Caco-2 (cell line): ENCODE data around the gene LRP1B. TPM values are rescaled to one million over a fixed set of nuclear protein-coding genes. Genes with fewer than 3 reads are reported as not detected.

Experiments used
- BruUV-seq: library from RNA; stranded (reverse); fragments of 400-500 nt; replicated peaks from 2 replicates; lab custom pipeline; 2021; lab: Mats Ljungman, UMichigan
- CTCF ChIA-PET: fragments of 300-600 bp; sonication (Branson Sonifier 250); formaldehyde crosslinking; loops from one replicate; lab custom pipeline; 2022; ENCODE audit warnings: antibody characterized with exemption; lab: Charles Lee
- POLR2A ChIA-PET: fragments of 300-600 bp; sonication (Branson Sonifier 250); formaldehyde crosslinking; loops from one replicate; lab custom pipeline; 2022; ENCODE audit warnings: antibody characterized with exemption; lab: Charles Lee
- DNase-seq, 2 experiments: peaks; one replicate each; pipeline versions ENCODE4 v3.0.0 to v3.0.0-alpha.2; 2020 to 2022
- H3K27me3 ChIP-seq: replicated peaks from 2 replicates; pipeline ENCODE4 v1.6.0; 2011; ENCODE audit warnings: low read length; ENCODE audit not compliant: control insufficient read depth, insufficient read depth
- H3K36me3 ChIP-seq: 2 replicates; pipeline ENCODE4 v1.5.1; 2011; ENCODE audit warnings: low read length; ENCODE audit not compliant: control insufficient read depth, insufficient read depth
- H3K4me1 ChIP-seq: fragments of 250-450 bp; sonication (Bioruptor Pico); 2 replicates; pipeline ENCODE4 v1.5.1; 2020; ENCODE audit warnings: mild to moderate bottlenecking
- H3K4me3 ChIP-seq: 2 replicates; pipeline ENCODE4 v1.5.1; 2011; ENCODE audit warnings: low read depth, mild to moderate bottlenecking, control low read depth, low read length
- H3K9me3 ChIP-seq: fragments of 250-450 bp; sonication (Bioruptor Pico); 2 replicates; pipeline ENCODE4 v1.5.1; 2020; ENCODE audit warnings: mild to moderate bottlenecking, moderate library complexity
- H3K27ac Mint-ChIP-seq: one replicate; pipeline ENCODE4 v1.8.0; 2022; ENCODE audit warnings: mixed read lengths; ENCODE audit not compliant: unreplicated experiment
- H3K27me3 Mint-ChIP-seq: one replicate; pipeline ENCODE4 v1.8.0; 2022; ENCODE audit warnings: mixed read lengths; ENCODE audit not compliant: insufficient read depth, unreplicated experiment
- H3K36me3 Mint-ChIP-seq: one replicate; pipeline ENCODE4 v1.8.0; 2022; ENCODE audit warnings: mild to moderate bottlenecking, mixed read lengths; ENCODE audit not compliant: insufficient read depth, unreplicated experiment
- H3K4me1 Mint-ChIP-seq: one replicate; pipeline ENCODE4 v1.8.0; 2022; ENCODE audit warnings: low read depth, mixed read lengths; ENCODE audit not compliant: unreplicated experiment
- H3K4me3 Mint-ChIP-seq: one replicate; pipeline ENCODE4 v1.8.0; 2022; ENCODE audit warnings: mild to moderate bottlenecking, moderate library complexity, mixed read lengths; ENCODE audit not compliant: unreplicated experiment
- H3K9me3 Mint-ChIP-seq: one replicate; pipeline ENCODE4 v1.8.0; 2022; ENCODE audit warnings: mixed read lengths; ENCODE audit not compliant: unreplicated experiment
- intact Hi-C: fragments of 100-400 bp; cut with micrococcal nuclease; formaldehyde crosslinking; loops from one replicate; pipeline ENCODE4 v1.10.0; 2022; ENCODE audit not compliant: unreplicated experiment
- total RNA-seq: library from RNA; stranded (reverse); gene quantifications from 2 replicates; pipeline ENCODE4 v1.2.3, GENCODE V29; 2022
- TF ChIP-seq, protein P1 (sequence below), 2 experiments: fragments of 200-600 bp in 1 of 2; IDR thresholded peaks; 1 replicate in 1 of 2; 2 replicates in 1 of 2; pipeline versions ENCODE4 v1.5.1 to v1.8.0; 2011 to 2022; ENCODE audit warnings: antibody characterized with exemption in 1 of 2, control low read depth in 1 of 2, inconsistent platforms in 1 of 2, low read depth in 1 of 2, low read length in 1 of 2, mild to moderate bottlenecking in 1 of 2, moderate library complexity in 1 of 2; ENCODE audit not compliant: insufficient read depth in 1 of 2, severe bottlenecking in 1 of 2, unreplicated experiment in 1 of 2

Gene LRP1B
- total RNA-seq, 1 experiment from 2014 or later = not detected

DNA sequence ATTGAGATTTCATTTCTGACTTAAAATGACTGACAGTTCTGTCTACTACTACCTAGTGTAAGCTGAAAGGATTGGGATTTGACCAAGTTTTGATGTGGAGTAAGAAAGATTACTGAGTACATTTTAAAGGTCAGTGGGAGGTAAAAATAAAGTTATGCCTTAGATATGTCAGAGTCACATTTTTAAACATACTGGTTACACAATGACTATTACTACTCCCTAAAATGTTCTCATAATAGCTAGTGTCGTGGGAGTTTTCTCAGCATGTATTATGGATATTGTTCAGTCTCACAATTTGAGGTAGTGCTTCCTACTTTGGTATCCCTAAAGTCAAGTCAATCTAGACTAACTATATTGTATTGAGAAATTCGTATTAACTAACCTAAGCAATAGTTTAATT, 1092.5 kb downstream of the LRP1B start:
- intact Hi-C loops = no loop called here
- no peaks in the 10 kb centered on the region for H3K9me3 ChIP-seq
- Mint-ChIP-seq H3K27ac (no peak overlapping the region), H3K4me1 (no peaks in the 10 kb centered on the region), H3K4me3 (no peak overlapping the region), H3K27me3 (peaks cover 3% of the 10 kb centered on the region), H3K36me3 (no peaks in the 10 kb centered on the region), H3K9me3 (no peaks in the 10 kb centered on the region)
- no peak for DNase-seq
- ChIA-PET CTCF (no interaction called here), POLR2A (no interaction called here)
- no TSS peak for BruUV-seq
- TF ChIP-seq, protein P1, sequence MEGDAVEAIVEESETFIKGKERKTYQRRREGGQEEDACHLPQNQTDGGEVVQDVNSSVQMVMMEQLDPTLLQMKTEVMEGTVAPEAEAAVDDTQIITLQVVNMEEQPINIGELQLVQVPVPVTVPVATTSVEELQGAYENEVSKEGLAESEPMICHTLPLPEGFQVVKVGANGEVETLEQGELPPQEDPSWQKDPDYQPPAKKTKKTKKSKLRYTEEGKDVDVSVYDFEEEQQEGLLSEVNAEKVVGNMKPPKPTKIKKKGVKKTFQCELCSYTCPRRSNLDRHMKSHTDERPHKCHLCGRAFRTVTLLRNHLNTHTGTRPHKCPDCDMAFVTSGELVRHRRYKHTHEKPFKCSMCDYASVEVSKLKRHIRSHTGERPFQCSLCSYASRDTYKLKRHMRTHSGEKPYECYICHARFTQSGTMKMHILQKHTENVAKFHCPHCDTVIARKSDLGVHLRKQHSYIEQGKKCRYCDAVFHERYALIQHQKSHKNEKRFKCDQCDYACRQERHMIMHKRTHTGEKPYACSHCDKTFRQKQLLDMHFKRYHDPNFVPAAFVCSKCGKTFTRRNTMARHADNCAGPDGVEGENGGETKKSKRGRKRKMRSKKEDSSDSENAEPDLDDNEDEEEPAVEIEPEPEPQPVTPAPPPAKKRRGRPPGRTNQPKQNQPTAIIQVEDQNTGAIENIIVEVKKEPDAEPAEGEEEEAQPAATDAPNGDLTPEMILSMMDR (IDR thresholded peaks at IDR 0.05; ENCODE audit: insufficient read depth in 1 of 2, low read depth in 1 of 2, low read length in 1 of 2, severe bottlenecking in 1 of 2, unreplicated experiment in 1 of 2) = no peak
- H3K4me1 ChIP-seq = no peaks in the 10 kb centered on the region
- no peak overlapping the region for H3K4me3 ChIP-seq
- H3K27me3 ChIP-seq = no peaks in the 10 kb centered on the region
- no peaks in the 10 kb centered on the region for H3K36me3 ChIP-seq

DNA sequence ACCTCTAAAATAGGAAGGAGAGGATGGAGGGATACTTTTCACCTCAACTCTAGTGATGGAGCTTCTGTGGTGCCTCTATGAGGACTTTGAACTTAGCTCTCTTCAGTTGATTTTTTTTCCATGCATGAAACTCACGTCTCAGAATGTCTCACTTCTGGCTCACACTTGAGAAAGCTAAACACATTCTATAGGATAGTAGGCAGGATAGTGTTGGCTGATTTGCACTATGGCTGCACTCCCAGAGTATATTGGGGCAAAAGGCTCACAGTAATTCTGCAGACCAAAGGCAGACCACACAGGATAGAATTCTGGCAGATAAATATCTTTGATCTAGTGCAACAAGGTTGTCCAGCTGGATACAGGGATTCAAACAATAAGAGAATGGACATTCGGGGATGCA, 1093.5 kb downstream of the LRP1B start:
- Histone ChIP-seq H3K4me1 (no peaks in the 10 kb centered on the region), H3K9me3 (no peaks in the 10 kb centered on the region), H3K4me3 (no peak overlapping the region), H3K27me3 (no peaks in the 10 kb centered on the region), H3K36me3 (no peaks in the 10 kb centered on the region)
- no peaks in the 10 kb centered on the region for H3K4me1 Mint-ChIP-seq
- no TSS peak for BruUV-seq
- DNase-seq = no peak
- H3K36me3 Mint-ChIP-seq = no peaks in the 10 kb centered on the region
- ChIA-PET CTCF (no interaction called here), POLR2A (no interaction called here)
- intact Hi-C loops = no loop called here
- no peak overlapping the region for H3K4me3 Mint-ChIP-seq
- H3K9me3 Mint-ChIP-seq = no peaks in the 10 kb centered on the region
- H3K27me3 Mint-ChIP-seq = peaks cover 5% of the 10 kb centered on the region
- no peak overlapping the region for H3K27ac Mint-ChIP-seq
- TF ChIP-seq, protein P1 (IDR thresholded peaks at IDR 0.05; ENCODE audit: insufficient read depth in 1 of 2, low read depth in 1 of 2, low read length in 1 of 2, severe bottlenecking in 1 of 2, unreplicated experiment in 1 of 2) = no peak

DNA sequence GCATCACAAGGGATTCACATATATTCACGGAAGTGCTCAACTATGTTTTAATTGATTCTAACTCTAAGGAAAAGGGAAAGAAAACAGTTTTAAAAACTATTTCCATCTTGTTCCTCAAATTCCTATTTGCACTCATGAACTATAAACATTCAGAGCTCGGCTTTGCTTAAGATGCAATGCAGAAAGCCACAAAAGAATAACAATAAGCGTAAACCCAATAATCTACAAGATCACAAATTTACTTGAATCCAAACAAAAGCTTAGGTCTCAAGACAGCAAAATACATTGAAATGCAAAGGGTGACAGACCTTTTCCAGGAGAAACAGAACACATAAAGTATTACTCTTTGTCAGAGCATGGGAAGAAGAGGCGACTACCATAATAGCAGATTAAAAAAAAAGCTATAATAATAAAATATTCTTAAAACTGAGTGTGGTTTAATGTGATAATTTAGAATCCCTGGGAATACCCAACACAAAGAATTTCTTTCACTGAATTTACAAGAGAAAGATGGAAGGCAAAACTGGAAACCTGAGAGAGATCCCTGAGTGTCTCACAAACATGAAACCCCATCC, 1094.9 kb downstream of the LRP1B start:
- CTCF ChIA-PET = no interaction called here
- Histone ChIP-seq H3K9me3 (no peaks in the 10 kb centered on the region), H3K4me3 (no peak overlapping the region), H3K4me1 (no peaks in the 10 kb centered on the region), H3K36me3 (no peaks in the 10 kb centered on the region), H3K27me3 (no peaks in the 10 kb centered on the region)
- DNase-seq = no peak
- Mint-ChIP-seq H3K4me3 (no peak overlapping the region), H3K9me3 (no peaks in the 10 kb centered on the region), H3K27me3 (peaks cover 7% of the 10 kb centered on the region), H3K36me3 (no peaks in the 10 kb centered on the region), H3K4me1 (no peaks in the 10 kb centered on the region), H3K27ac (no peak overlapping the region)
- TF ChIP-seq, protein P1 (IDR thresholded peaks at IDR 0.05; ENCODE audit: insufficient read depth in 1 of 2, low read depth in 1 of 2, low read length in 1 of 2, severe bottlenecking in 1 of 2, unreplicated experiment in 1 of 2) = no peak
- POLR2A ChIA-PET = no interaction called here
- intact Hi-C loops = no loop called here
- no TSS peak for BruUV-seq
